Erythroblast (primary cell): ENCODE data around the gene SZRD1.
"Not testable (repeated sequence)": the region's sequence is repeated elsewhere in the genome, so short reads cannot be mapped to it uniquely, and the experiment has no call there.

Experiments used
- DNase-seq, 2 experiments: peaks; one replicate each; lab custom pipeline; 2025; lab: John Stamatoyannopoulos, UW
- GATA1 ChIP-seq: IDR thresholded peaks from 2 replicates; pipeline ENCODE4 v1.6.1; 2011; ENCODE audit warnings: low read depth, mild to moderate bottlenecking, control low read depth, low read length, moderate library complexity
- POLR2A ChIP-seq: IDR thresholded peaks from 2 replicates; pipeline ENCODE4 v1.6.1; 2011; ENCODE audit warnings: mild to moderate bottlenecking, low read length

SZRD1 gene

DNA sequence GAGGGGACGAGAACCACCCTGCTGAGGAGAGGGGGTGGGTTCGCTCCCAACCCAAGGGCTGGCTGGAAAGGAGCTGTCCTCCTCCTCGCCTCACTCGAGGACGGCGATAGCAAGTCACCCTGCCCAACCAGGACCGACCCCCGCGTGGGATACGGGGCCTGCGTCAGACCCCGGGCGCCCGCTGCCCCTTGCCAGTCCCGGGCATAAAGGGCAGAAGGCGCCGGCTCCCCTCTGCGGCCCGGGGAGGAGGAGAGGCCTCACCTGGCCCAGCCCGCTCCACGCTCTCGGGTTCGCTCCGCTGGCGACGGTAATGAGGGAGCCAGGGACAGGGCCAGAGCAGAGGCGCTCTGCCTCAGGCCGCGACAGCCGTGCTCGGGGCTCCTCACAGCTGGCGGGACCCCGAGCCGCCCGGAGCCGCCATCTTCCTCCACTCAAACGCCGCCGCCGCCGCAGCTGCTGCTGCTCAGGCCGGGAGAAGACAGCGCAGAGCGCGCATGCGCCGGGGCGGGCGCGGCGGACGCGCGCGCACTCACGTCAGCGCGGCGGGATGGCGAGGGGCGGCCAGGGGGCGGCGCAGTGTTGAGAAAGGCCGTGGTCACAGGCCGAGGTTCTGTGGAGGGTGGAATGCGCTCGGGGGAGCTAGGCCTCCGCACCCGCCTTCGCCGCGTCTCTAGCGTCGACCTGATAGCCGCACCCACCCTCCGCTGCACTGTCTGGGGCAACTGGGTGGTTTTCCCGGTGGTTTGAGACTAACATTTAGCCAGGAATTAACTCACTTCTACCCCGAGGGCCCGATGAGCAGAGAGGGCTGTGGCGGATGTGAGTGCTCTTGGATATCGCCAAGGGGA lies 14.8 kb upstream of the SZRD1 start, which contains the start of gene FBXO42:
Gene FBXO42 (minus strand): TSS at position 487 of the 848 bp plus-strand sequence. CDS start 37,062 bp downstream, outside the sequence.
- peak; percentile 95 to 97 for DNase-seq

DNA sequence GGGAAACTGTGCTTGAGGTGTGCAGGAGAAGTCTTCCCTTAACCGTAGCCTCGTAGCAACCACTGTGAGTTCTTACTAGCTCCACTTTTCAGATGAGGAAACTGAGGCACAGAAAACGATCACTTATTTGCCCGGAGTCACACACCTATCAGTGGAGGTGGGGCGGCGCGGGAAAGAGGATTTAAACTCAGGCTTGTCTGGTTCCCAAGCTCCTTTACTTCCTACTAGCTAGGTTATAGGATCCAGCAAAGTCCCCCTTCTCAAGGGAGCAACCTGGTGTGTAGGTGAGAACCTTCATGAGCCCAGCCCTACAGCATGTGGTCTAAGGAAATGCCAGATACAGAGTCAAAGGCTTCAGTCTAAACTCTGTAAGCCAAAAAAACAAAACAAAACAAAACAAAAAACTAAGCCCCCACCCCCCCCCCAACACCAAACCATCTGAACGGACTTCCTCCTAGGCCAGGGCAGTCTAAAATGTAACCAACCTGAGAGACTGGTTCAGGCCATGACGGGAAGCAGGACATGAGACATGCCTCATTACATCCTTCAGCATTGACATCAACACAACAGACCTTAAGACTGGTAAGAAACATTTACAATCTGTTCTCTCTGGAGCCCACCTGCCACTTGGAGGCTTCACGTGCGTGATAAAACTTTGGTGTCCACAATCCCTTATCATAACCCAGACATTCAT lies 14.1 kb upstream of the SZRD1 start:
- DNase-seq: peak; percentile 45 to 70
- TF ChIP-seq GATA1 (no peak), POLR2A (no peak)

More for the DNA sequence above, 14.8 kb upstream of the SZRD1 start, which contains the start of gene FBXO42:
- peak; percentile 93 for TF ChIP-seq POLR2A
- no peak for TF ChIP-seq GATA1

DNA sequence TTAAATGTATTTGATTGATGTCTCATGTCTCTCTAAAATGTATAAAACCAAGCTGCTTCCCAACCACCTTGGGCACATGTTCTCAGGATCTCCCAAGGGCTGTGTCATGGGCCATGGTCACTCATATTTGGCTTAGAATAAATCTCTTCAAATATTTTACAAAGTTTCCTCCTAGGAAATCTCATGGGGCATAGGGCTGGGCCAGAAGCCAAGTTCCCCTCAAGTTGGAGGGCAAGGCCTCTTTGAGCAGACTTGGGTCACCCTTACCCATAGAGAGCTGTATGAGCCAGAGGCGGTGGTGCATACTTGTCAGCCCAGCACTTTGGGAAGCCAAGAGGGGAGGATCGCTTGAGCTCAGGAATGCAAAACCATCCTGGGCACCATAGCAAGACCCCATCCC lies 12.4 kb upstream of the SZRD1 start:
- no peak for DNase-seq
- TF ChIP-seq GATA1: no peak
- no peak for TF ChIP-seq POLR2A

DNA sequence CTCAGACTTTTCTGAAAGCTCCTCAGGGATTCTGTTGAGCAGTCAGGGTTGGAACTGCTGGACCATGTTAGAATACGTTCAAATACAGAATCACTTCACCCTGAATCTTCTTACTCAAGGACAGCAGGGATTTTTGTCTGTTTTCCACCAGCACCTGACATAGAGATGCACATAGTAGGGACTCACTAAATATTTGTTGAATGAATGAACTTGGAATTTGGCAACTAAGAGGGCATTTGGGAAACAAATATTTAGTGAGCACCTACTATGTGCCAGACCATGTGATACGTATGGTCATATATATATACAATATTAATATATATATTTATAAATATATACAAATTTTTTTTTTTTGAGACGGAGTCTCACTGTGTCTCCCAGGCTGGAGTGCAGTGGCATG lies 10.2 kb upstream of the SZRD1 start:
- TF ChIP-seq GATA1 (no peak), POLR2A (no peak)
- no peak for DNase-seq

DNA sequence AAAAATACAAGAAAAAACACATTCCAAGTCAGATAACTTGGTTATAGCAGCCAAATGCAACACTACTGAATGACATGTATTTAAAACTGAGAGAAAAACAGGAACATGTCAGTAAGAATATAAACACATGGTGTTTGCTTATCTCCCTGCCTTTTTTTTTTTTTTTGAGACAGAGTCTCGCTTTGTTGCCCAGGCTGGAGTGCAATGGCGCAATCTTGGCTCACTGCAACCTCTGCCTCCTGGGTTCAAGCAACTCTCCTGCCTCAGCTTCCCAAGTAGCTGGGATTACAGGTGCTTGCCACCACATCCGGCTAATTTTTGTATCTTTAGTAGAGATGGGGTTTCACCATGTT lies 1.9 kb upstream of the SZRD1 start:
- DNase-seq: not testable (repeated sequence)

DNA sequence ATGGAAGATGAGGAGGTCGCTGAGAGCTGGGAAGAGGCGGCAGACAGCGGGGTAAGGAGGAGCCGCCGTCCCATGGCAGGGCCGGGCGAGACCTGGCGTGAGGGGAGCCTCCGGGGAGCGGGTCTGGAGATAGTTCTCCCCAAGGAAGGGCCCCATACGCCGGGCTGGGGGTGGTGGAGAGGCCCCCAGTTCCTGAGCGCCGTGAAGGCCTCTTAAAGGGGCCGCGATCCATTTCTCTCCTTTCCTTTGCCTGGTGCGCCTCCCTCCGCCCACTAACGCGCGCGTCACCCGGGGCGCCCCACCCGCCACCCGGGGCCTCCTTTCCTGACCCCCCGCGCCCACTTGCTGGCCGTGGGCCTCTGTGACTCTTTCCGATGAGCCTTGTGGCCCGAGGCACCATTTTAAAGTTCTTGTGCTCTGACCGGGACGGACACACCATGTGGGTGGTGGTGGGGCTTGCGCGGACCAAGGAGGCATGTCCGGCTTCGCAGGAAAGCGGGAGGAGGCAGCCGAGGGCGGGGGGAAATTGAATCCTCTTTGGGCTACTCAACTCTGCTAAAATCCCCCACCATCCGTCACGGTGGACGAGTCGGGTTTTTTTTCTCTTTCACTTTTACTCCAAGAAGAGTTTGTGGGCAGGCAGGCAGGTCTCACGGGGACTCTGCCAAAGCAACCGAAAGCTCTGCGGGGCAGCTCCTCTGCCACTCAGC lies 371 bp downstream of the SZRD1 start:
- peak; percentile 91 to 94 for DNase-seq
- TF ChIP-seq POLR2A (peak; percentile 80), GATA1 (no peak)

DNA sequence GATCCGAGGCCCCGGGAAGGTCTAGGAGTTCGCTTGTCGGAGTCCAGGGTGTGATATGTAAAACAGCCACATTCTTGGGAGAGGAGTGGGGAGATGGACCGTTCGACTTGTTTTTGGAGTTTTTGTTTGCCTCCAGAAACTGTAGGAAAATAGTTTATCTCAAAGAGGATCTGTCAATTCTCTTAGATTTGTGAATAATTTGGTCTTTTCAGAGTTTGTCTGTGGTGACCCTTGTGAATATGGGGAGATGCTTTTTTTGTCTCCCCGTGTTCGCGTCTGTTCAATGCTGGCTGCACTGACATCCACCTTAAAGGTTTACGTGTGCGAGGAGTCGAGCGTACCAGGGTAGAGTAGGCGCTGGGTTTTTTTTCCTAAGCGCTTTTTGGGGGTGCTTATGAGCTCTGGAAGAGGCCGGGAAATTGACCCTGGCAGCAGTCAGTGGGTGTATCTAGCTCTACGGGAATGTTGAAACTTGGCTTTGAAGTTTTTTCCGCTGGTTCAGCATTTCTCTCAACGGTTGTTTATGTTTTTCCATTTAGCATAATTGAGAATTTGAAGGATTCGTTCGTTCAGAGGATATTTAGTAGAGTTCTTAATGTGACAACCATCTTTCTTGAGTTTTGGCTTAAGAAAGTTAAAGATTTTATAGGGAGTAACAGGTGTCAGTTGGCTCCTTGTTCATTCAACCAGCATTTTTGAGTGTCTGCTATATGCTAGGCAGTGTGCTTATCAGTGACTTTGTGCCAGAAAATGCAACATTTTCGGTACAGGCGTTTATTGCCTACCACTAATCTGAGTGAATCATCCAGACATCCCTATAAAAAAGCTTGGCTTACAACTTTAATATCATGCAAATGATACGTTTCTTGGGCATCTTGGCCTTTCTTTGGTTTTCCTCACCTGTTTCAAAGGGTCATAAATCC lies 1.2 kb downstream of the SZRD1 start:
- peak; percentile 50 to 66 for DNase-seq
- TF ChIP-seq POLR2A: no peak
- no peak for TF ChIP-seq GATA1

DNA sequence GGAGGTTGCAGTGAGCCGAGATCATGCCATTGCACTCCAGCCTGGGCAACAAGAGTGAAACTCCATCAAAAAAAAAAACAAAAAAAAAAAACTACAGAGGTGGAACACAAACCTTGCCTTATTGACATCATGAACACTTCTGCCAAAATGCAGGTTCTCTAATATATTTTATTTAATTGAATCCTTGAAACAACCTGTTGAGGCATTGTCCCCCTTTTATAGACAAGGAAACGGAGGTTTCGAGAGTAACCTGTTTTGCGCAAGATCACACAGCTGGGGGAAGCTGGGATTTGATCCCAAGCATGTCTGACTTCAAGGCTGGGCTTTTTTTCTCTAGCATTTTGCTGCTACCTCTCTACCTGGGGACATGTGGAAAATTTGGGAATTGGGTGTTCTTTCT lies 2.8 kb downstream of the SZRD1 start:
- DNase-seq: no peak
- no peak for TF ChIP-seq GATA1
- no peak for TF ChIP-seq POLR2A

DNA sequence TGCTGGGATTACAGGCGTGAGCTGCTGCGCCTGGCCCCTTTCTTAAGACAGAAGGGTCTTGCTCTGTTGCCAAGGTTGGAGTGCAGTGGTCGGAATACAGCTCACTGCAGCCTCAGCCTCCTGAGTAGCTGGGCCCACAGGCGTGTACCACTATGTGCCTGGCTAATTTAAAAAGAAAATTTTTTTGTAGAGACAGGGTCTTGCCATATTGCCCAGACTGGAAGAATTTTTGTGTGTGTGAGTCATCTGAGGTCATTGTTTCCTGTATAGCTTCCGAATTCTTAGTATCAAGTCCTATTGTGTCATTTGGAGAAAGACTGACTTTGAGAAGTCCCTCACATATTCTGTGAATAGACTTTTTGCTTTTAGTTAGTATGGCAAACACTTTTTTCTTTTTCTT lies 4.7 kb downstream of the SZRD1 start:
- no peak for TF ChIP-seq GATA1
- TF ChIP-seq POLR2A: no peak
- DNase-seq: no peak

DNA sequence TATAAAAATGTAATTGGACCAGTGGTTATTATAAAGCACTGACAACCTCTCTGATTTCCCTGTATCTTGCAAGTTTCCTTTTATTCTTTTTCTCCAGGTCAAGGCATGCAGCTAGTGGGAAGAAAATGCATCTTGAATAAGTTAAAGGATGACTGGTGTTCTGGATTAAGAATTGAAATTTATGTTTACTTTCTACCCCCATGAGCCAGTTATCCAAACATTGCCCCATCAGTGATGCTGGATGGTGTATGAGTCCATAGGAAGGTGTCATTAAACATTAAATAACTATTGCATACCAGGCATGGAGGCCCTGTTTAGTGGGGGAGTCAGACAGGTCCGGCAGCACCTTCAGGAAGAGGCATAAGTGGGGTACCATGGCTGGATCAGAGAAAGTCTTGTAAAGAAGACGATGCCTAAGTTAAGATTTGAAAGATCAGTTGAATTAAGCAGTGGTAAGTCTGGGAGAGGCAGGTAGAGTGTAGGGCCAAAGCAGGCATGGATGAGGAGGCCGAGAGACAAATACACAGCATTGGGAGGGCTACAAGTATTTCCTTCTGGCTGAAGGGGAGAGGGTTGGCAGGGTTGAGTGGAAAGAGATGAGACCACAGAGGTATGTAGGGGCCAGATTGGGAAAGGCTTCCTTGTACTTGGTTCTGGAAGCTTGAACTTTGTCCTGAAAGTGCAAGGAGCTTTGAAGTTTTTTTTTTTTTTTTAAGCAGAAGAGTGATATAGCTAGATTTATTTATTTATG lies 5.7 kb downstream of the SZRD1 start:
- TF ChIP-seq GATA1 (no peak), POLR2A (no peak)
- DNase-seq: no peak

DNA sequence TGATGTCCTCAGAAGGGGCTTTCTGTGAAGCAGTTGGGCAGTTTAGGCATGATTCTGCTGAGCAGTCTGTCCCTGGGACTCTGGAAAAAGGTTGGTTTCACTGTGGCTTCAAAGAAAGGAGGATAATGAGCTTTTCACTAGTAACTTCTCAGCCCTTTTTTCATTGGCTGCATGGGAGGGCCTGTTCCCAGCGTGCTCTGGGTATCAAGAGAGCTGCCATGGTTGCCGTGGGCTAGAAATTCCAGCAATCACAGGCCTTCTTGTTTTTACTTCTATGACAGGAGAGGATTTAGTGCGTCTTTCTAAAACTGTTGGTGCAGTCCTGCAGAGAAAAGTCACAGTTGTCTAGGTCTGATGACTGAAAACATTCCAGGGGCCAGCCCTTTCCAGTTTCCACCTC lies 7.2 kb downstream of the SZRD1 start:
- DNase-seq: no peak
- no peak for TF ChIP-seq POLR2A
- TF ChIP-seq GATA1: no peak
